DOHH2 (cell line): Measurements from ENCODE around the gene CNKSR1.

Experiments
- H3F3A ChIP-seq: fragments of 200-600 bp; sonication (generic), shearing (Covaris generic); 2 replicates; pipeline ENCODE4 v1.6.0; 2016; ENCODE audit warnings: antibody characterized with exemption, mild to moderate bottlenecking; ENCODE audit not compliant: control insufficient read depth, insufficient read depth
- H3K27ac ChIP-seq: fragments of 200-600 bp; sonication (generic); 2 replicates; pipeline ENCODE4 v1.5.1; 2014; ENCODE audit warnings: low read depth, mild to moderate bottlenecking, low read length, moderate library complexity
- H3K27me3 ChIP-seq: fragments of 200-600 bp; sonication (generic); 2 replicates; pipeline ENCODE4 v1.6.1; 2014; ENCODE audit warnings: mild to moderate bottlenecking, low read length, mixed read lengths; ENCODE audit not compliant: control insufficient read depth
- H3K36me3 ChIP-seq: fragments of 200-600 bp; sonication (generic); 2 replicates; pipeline ENCODE4 v1.6.1; 2014; ENCODE audit warnings: mild to moderate bottlenecking, low read length, moderate library complexity, mixed read lengths; ENCODE audit not compliant: control insufficient read depth
- H3K4me1 ChIP-seq: fragments of 200-600 bp; sonication (generic); 2 replicates; pipeline ENCODE4 v1.6.1; 2014; ENCODE audit warnings: mild to moderate bottlenecking, low read length, mixed read lengths; ENCODE audit not compliant: control insufficient read depth
- H3K4me2 ChIP-seq: fragments of 200-600 bp; sonication (generic); 2 replicates; pipeline ENCODE4 v1.6.0; 2014; ENCODE audit warnings: mild to moderate bottlenecking, low read length, moderate library complexity
- H3K4me3 ChIP-seq: fragments of 200-600 bp; sonication (generic); 2 replicates; pipeline ENCODE4 v1.5.1; 2014; ENCODE audit warnings: mild to moderate bottlenecking, low read length, mixed read lengths
- H3K79me2 ChIP-seq: fragments of 200-600 bp; sonication (generic); 2 replicates; pipeline ENCODE4 v1.6.1; 2014; ENCODE audit warnings: mild to moderate bottlenecking, low read length, mixed read lengths; ENCODE audit not compliant: control insufficient read depth
- H3K9me2 ChIP-seq: fragments of 200-600 bp; sonication (generic); replicated peaks from 2 replicates; pipeline ENCODE4 v1.6.1; 2014; ENCODE audit warnings: mild to moderate bottlenecking, low read length, mixed read lengths; ENCODE audit not compliant: control insufficient read depth
- H3K9me3 ChIP-seq: fragments of 200-600 bp; sonication (generic); 2 replicates; pipeline ENCODE4 v1.6.1; 2014; ENCODE audit warnings: antibody characterized with exemption, low read length, mixed read lengths; ENCODE audit not compliant: control insufficient read depth, insufficient read depth
- H4K20me1 ChIP-seq: fragments of 200-600 bp; sonication (generic); 2 replicates; pipeline ENCODE4 v1.6.0; 2014; ENCODE audit warnings: low read depth, mild to moderate bottlenecking, antibody characterized with exemption, low read length, moderate library complexity; ENCODE audit not compliant: control insufficient read depth, insufficient read depth
- CTCF ChIP-seq: fragments of 200-600 bp; sonication (generic); IDR thresholded peaks from one replicate; pipeline ENCODE4 v1.5.1; 2014; ENCODE audit warnings: antibody characterized with exemption, mild to moderate bottlenecking, low read depth, low read length; ENCODE audit not compliant: poor library complexity, severe bottlenecking
- EZH2phosphoT487 ChIP-seq: fragments of 200-600 bp; sonication (generic); IDR thresholded peaks from 2 replicates; pipeline ENCODE4 v1.6.1; 2017; ENCODE audit warnings: borderline replicate concordance, mild to moderate bottlenecking, antibody characterized with exemption, low read length, moderate library complexity, mixed read lengths

Gene CNKSR1

GRCh38 chr1:26132128-26132833 lies 45.0 kb upstream of the CNKSR1 start:
- Histone ChIP-seq H3K27me3 (no peaks in the 10 kb centered on the region), H4K20me1 (no peaks in the 10 kb centered on the region), H3F3A (no peaks in the 10 kb centered on the region), H3K27ac (no peak overlapping the region), H3K4me3 (no peak overlapping the region), H3K9me2 (no peaks in the 10 kb centered on the region), H3K4me1 (peaks cover 11% of the 10 kb centered on the region), H3K4me2 (0 out of 2 replicates have a peak overlapping the region, but pooled peaks have one; percentile 7), H3K79me2 (no peaks in the 10 kb centered on the region), H3K9me3 (no peaks in the 10 kb centered on the region), H3K36me3 (no peaks in the 10 kb centered on the region)
- TF ChIP-seq CTCF = no peak
- TF ChIP-seq EZH2phosphoT487 = no peak

- Histone ChIP-seq H3K36me3 (no peaks in the 10 kb centered on the region), H3K9me3 (no peaks in the 10 kb centered on the region), H4K20me1 (no peaks in the 10 kb centered on the region), H3K4me1 (peaks cover 6% of the 10 kb centered on the region), H3K9me2 (no peaks in the 10 kb centered on the region), H3K79me2 (no peaks in the 10 kb centered on the region), H3K4me3 (no peak overlapping the region), H3K27me3 (no peaks in the 10 kb centered on the region), H3K27ac (no peak overlapping the region), H3F3A (no peaks in the 10 kb centered on the region), H3K4me2 (0 out of 2 replicates have a peak overlapping the region, but pooled peaks have one; percentile 7)
- TF ChIP-seq CTCF = no peak
- TF ChIP-seq EZH2phosphoT487 = no peak
Measured at GRCh38 chr1:26132834-26133167, 44.5 kb upstream of the CNKSR1 start.

- H3K27me3 ChIP-seq = no peaks in the 10 kb centered on the region
- H3K36me3 ChIP-seq = no peaks in the 10 kb centered on the region
- TF ChIP-seq CTCF (no peak), EZH2phosphoT487 (no peak)
- H3K9me2 ChIP-seq = no peaks in the 10 kb centered on the region
- no peak overlapping the region for H3K27ac ChIP-seq
- H3K4me3 ChIP-seq = no peak overlapping the region
- H4K20me1 ChIP-seq = no peaks in the 10 kb centered on the region
- H3K4me2 ChIP-seq = no peak overlapping the region
- no peaks in the 10 kb centered on the region for H3K79me2 ChIP-seq
- H3K9me3 ChIP-seq = no peaks in the 10 kb centered on the region
- no peaks in the 10 kb centered on the region for H3F3A ChIP-seq
- H3K4me1 ChIP-seq = peaks cover 9% of the 10 kb centered on the region
Measured at GRCh38 chr1:26134466-26134865, 42.8 kb upstream of the CNKSR1 start.
